T-cell (primary cell): Measurements from ENCODE around the gene CRB3. TPM values are rescaled to one million over a fixed set of nuclear protein-coding genes. Genes with fewer than 3 reads are reported as not detected.

Experiments
- ATAC-seq, 4 experiments: fragments of 200-7000 bp in 3 of 4; fragments of 150-1000 bp in 1 of 4; cut with Tn5 transposase; replicated peaks in 1 of 4; 1 replicate in 3 of 4; 2 replicates in 1 of 4; pipeline ENCODE4 v1.10.0; 2021; ENCODE audit warnings: moderate library complexity in 3 of 4, mild to moderate bottlenecking in 2 of 4, moderate number of reproducible peaks in 1 of 4
- CTCF ChIA-PET, 2 donors: fragments of 300-600 bp; sonication (Branson Sonifier 250); formaldehyde crosslinking; loops; one replicate each; lab custom pipeline; 2022; ENCODE audit warnings: antibody characterized with exemption in 2 of 2; lab: Charles Lee
- POLR2A ChIA-PET, 2 donors: fragments of 300-600 bp; sonication (Branson Sonifier 250); formaldehyde crosslinking; loops; one replicate each; lab custom pipeline; 2022; ENCODE audit warnings: antibody characterized with exemption in 2 of 2; lab: Charles Lee
- DNase-seq, 35 experiments: peaks; one replicate each; pipeline versions ENCODE4 v3.0.0 to v3.0.0-alpha.2; 2013 to 2023
- H3K27ac ChIP-seq: one replicate; pipeline ENCODE4 v1.5.1; 2013; ENCODE audit warnings: low read length
- H3K27me3 ChIP-seq, 2 experiments: replicated peaks in 1 of 2; 1 replicate in 1 of 2; 2 replicates in 1 of 2; pipeline versions ENCODE4 v1.6.1 to v1.7.0; 2013; ENCODE audit warnings: low read length in 1 of 2, mixed read lengths in 1 of 2; ENCODE audit not compliant: control insufficient read depth in 2 of 2, insufficient read depth in 2 of 2; ENCODE audit errors: extremely low read depth in 1 of 2
- H3K36me3 ChIP-seq, 2 donors: 1 replicate in 1 of 2; 2 replicates in 1 of 2; pipeline versions ENCODE4 v1.6.1 to v1.7.0; 2013; ENCODE audit warnings: low read length in 1 of 2; ENCODE audit not compliant: control insufficient read depth in 2 of 2, insufficient read depth in 1 of 2; ENCODE audit errors: extremely low read depth in 1 of 2
- H3K4me1 ChIP-seq, 2 experiments: 1 replicate in 1 of 2; 2 replicates in 1 of 2; pipeline versions ENCODE4 v1.6.1 to v1.7.0; 2013; ENCODE audit warnings: low read length in 2 of 2, mixed read lengths in 1 of 2; ENCODE audit not compliant: insufficient read depth in 2 of 2, control insufficient read depth in 1 of 2; ENCODE audit errors: extremely low read depth in 1 of 2
- H3K4me3 ChIP-seq, 2 donors: 1 replicate in 1 of 2; 2 replicates in 1 of 2; pipeline versions ENCODE4 v1.5.1 to v1.7.0; 2013; ENCODE audit warnings: mild to moderate bottlenecking in 2 of 2, low read length in 1 of 2, moderate library complexity in 1 of 2; ENCODE audit not compliant: control insufficient read depth in 1 of 2; ENCODE audit errors: extremely low read depth in 1 of 2
- H3K9me3 ChIP-seq: 2 replicates; pipeline ENCODE4 v1.7.0; 2013
- H3K27ac Mint-ChIP-seq, 2 donors: one replicate each; pipeline ENCODE4 v1.8.0; 2020 to 2021; ENCODE audit warnings: mild to moderate bottlenecking in 2 of 2, mixed read lengths in 2 of 2
- H3K27me3 Mint-ChIP-seq, 2 donors: one replicate each; pipeline ENCODE4 v1.8.0; 2021 to 2022; ENCODE audit warnings: mixed read lengths in 2 of 2
- H3K36me3 Mint-ChIP-seq: one replicate; pipeline ENCODE4 v1.8.0; 2021; ENCODE audit warnings: mixed read lengths
- H3K4me1 Mint-ChIP-seq, 3 donors: one replicate each; pipeline ENCODE4 v1.8.0; 2020 to 2022; ENCODE audit warnings: mixed read lengths in 3 of 3, mild to moderate bottlenecking in 1 of 3
- H3K4me3 Mint-ChIP-seq, 3 donors: one replicate each; pipeline ENCODE4 v1.8.0; 2020 to 2022; ENCODE audit warnings: mild to moderate bottlenecking in 3 of 3, mixed read lengths in 3 of 3, moderate library complexity in 3 of 3
- H3K9me3 Mint-ChIP-seq, 3 donors: one replicate each; pipeline ENCODE4 v1.8.0; 2020 to 2022; ENCODE audit warnings: mixed read lengths in 3 of 3
- WGBS: methylation state at CpG from one replicate; pipeline ENCODE4 v1.1.5; 2013; ENCODE audit warnings: missing lambda C conversion rate; ENCODE audit not compliant: insufficient coverage; 5-methylcytosine and 5-hydroxymethylcytosine counted together
- total RNA-seq, 35 experiments: library from RNA in 6 of 35; stranded (reverse) in 6 of 35; fragments of 120-200 nt in 1 of 35; gene quantifications; one replicate each; pipeline versions ENCODE4 v1.2.1 to v1.2.4 and lab custom pipeline; 2013 to 2026

CRB3 gene
- total RNA-seq, 5 donors from 2014 or later (not counting 1 experiment from before 2014, with no cell fraction given), result 5.7 to 6.5 (median 5.9) TPM

GRCh38 chr19:6446452-6446851 lies 17.6 kb upstream of the CRB3 start:
- Mint-ChIP-seq H3K9me3 (no peaks in the 10 kb centered on the region), H3K36me3 (peaks cover 18% of the 10 kb centered on the region), H3K4me3 (no peak overlapping the region), H3K4me1 (no peaks in the 10 kb centered on the region), H3K27me3 (no peaks in the 10 kb centered on the region), H3K27ac (no peak overlapping the region)
- WGBS, result 90% methylated on average over 3 of the region's 3 CpGs
- Histone ChIP-seq H3K4me3 (no peak overlapping the region), H3K36me3 (peaks cover 0 to 2% of the 10 kb centered on the region in 2 donors), H3K9me3 (no peaks in the 10 kb centered on the region), H3K27me3 (no peaks in the 10 kb centered on the region), H3K4me1 (no peaks in the 10 kb centered on the region), H3K27ac (no peak overlapping the region)
- no peak for DNase-seq
- ATAC-seq, result no peak
- CTCF ChIA-PET, result no interaction called here
- POLR2A ChIA-PET, result no interaction called here

- ChIA-PET POLR2A (interaction anchor here in 1 of 2 donors (0.6 kb wide), 1 partner anchor 195 kb away, joined by 6 read pairs; no protein-coding TSS in a partner anchor), CTCF (interaction anchor here in 1 of 2 donors (0.6 kb wide), 1 partner anchor 70 kb away, joined by 3 read pairs; no protein-coding TSS in a partner anchor)
- H3K27me3 Mint-ChIP-seq, result no peaks in the 10 kb centered on the region
- peaks cover 0 to 4% of the 10 kb centered on the region in 2 donors for H3K36me3 ChIP-seq
- H3K9me3 ChIP-seq, result no peaks in the 10 kb centered on the region
- no peak overlapping the region for H3K4me3 ChIP-seq
- no peaks in the 10 kb centered on the region for H3K9me3 Mint-ChIP-seq
- no peaks in the 10 kb centered on the region for H3K4me1 ChIP-seq
- no peak for DNase-seq
- H3K4me1 Mint-ChIP-seq, result no peaks in the 10 kb centered on the region
- no peak overlapping the region for H3K27ac ChIP-seq
- no peak overlapping the region for H3K4me3 Mint-ChIP-seq
- 100% methylated on average over 1 of the region's 3 CpGs for WGBS
- no peaks in the 10 kb centered on the region for H3K27me3 ChIP-seq
- H3K27ac Mint-ChIP-seq, result no peak overlapping the region
- ATAC-seq, result no peak
- H3K36me3 Mint-ChIP-seq, result peaks cover 22% of the 10 kb centered on the region
Measured at GRCh38 chr19:6448045-6448444, 16.0 kb upstream of the CRB3 start.

DNA sequence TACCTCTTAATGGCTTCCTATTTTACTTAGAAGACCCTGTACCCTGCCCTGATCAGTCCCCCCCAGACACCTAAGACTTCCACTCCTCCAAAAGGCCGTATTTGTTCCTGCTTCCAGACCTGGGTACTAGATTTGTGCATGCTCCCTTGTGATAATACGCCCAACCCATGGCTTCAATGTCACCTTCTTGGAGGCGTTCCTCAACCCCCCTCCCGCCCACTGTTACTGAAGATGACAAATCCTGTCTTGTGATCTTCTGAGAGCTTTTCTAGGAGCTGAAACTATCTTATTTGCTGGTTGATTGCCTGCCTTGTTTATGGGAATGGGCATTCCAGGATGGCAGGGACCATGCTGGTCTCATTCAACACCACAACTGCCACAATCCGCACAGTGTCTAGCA lies 13.9 kb upstream of the CRB3 start:
- ChIA-PET CTCF (no interaction called here), POLR2A (no interaction called here)
- peaks cover 2 to 10% (median 9%) of the 10 kb centered on the region in 3 donors for H3K9me3 Mint-ChIP-seq
- H3K4me3 ChIP-seq, result no peak overlapping the region
- no peaks in the 10 kb centered on the region for H3K4me1 Mint-ChIP-seq
- peaks cover 41% of the 10 kb centered on the region for H3K36me3 Mint-ChIP-seq
- H3K27me3 ChIP-seq, result no peaks in the 10 kb centered on the region
- DNase-seq (no peak), ATAC-seq (no peak)
- no peak overlapping the region for H3K27ac Mint-ChIP-seq
- H3K4me1 ChIP-seq, result no peaks in the 10 kb centered on the region
- WGBS, result 90% methylated on average over 2 of the region's 5 CpGs
- H3K27me3 Mint-ChIP-seq, result no peaks in the 10 kb centered on the region
- H3K27ac ChIP-seq, result no peak overlapping the region
- H3K4me3 Mint-ChIP-seq, result no peak overlapping the region
- H3K9me3 ChIP-seq, result no peaks in the 10 kb centered on the region
- H3K36me3 ChIP-seq, result peaks cover 10% of the 10 kb centered on the region in 2 donors

DNA sequence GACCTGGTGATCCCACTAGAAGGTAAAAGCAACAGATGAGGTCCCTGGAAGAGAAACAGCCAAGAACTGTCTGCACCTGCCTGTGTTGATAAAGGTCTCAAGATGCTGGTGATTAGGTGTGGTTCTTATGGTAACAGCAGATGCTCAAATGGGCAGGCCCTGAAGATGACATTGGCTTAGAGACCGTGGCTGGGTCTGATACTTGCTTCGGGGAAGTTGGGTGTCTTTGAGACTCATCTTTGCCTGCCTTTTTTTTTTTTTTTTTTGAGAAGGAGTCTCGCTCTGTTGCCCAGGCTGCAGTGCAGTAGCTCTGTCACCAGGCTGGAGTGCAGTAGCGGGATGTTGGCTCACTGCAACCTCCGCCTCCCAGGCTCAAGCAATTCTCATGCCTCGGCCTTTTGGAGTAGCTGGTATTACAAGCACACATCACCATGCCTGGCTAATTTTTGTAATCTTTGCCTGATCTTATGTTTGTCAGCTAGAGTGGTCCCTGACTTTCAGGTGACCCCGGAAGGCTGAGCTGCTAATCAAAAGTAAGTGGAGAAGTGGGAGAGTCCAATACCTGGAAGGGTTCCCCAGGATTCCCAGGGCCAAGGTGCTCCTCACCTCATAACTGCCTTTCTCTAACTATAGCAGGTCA lies 12.4 kb upstream of the CRB3 start:
- DNase-seq (no peak), ATAC-seq (no peak)
- no peak overlapping the region for H3K4me3 Mint-ChIP-seq
- H3K36me3 Mint-ChIP-seq, result peaks cover 41% of the 10 kb centered on the region
- 97% methylated on average over 4 of the region's 7 CpGs for WGBS
- H3K4me1 Mint-ChIP-seq, result no peaks in the 10 kb centered on the region
- H3K4me1 ChIP-seq, result no peaks in the 10 kb centered on the region
- peaks cover 12 to 14% of the 10 kb centered on the region in 2 donors for H3K36me3 ChIP-seq
- ChIA-PET POLR2A (no interaction called here), CTCF (interaction anchor here in 1 of 2 donors (0.7 kb wide), 1 partner anchor 30 kb away, joined by 3 read pairs; the partner anchor contains the start of gene DENND1C)
- no peak overlapping the region for H3K27ac ChIP-seq
- no peaks in the 10 kb centered on the region for H3K9me3 ChIP-seq
- H3K9me3 Mint-ChIP-seq, result peaks cover 5 to 13% (median 9%) of the 10 kb centered on the region in 3 donors
- no peak overlapping the region for H3K4me3 ChIP-seq
- no peaks in the 10 kb centered on the region for H3K27me3 Mint-ChIP-seq
- no peaks in the 10 kb centered on the region for H3K27me3 ChIP-seq
- H3K27ac Mint-ChIP-seq, result no peak overlapping the region

GRCh38 chr19:6452223-6452614 lies 11.9 kb upstream of the CRB3 start:
- Mint-ChIP-seq H3K9me3 (peaks cover 5 to 13% (median 9%) of the 10 kb centered on the region in 3 donors), H3K4me1 (no peaks in the 10 kb centered on the region), H3K36me3 (peaks cover 39% of the 10 kb centered on the region), H3K27ac (no peak overlapping the region), H3K27me3 (no peaks in the 10 kb centered on the region), H3K4me3 (no peak overlapping the region)
- no peak overlapping the region for H3K4me3 ChIP-seq
- H3K27me3 ChIP-seq, result no peaks in the 10 kb centered on the region
- H3K27ac ChIP-seq, result no peak overlapping the region
- 96% methylated on average over 19 of the region's 19 CpGs for WGBS
- ChIA-PET CTCF (interaction anchor here in 1 of 2 donors (0.7 kb wide), 1 partner anchor 29 kb away, joined by 3 read pairs; the partner anchor contains the start of gene DENND1C), POLR2A (no interaction called here)
- H3K36me3 ChIP-seq, result peaks cover 12 to 14% of the 10 kb centered on the region in 2 donors
- no peak for ATAC-seq
- DNase-seq, result no peak
- no peaks in the 10 kb centered on the region for H3K9me3 ChIP-seq
- no peaks in the 10 kb centered on the region for H3K4me1 ChIP-seq

DNA sequence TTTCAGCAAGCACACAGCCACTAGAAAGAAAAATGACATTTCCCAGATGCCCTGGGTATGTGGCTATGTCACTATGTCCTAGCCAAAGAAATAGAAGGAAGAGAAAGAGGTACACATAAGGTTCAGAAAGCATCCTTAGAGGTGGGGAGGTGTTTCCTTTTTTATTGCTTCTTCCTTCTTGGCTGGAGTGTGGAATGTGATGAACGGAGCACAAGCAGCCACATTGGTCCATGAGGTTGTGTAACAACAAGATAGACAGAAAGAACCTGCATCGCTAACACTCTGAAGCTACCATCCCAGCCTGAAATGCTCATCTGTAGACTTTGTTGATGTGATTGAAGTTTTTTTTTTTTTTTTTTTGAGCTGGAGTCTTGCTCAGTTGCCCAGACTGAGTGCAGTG lies 11.2 kb upstream of the CRB3 start:
- ATAC-seq, result no peak
- ChIA-PET CTCF (interaction anchor here (0.6 to 0.7 kb wide), 3 partner anchors 61 to 230 kb away, joined by 3 to 7 read pairs (median 6); no protein-coding TSS in a partner anchor), POLR2A (interaction anchor here in 1 of 2 donors (0.6 kb wide), 1 partner anchor 1347 kb away, joined by 3 read pairs; no protein-coding TSS in a partner anchor)
- Histone ChIP-seq H3K9me3 (no peaks in the 10 kb centered on the region), H3K4me1 (no peaks in the 10 kb centered on the region), H3K27me3 (no peaks in the 10 kb centered on the region), H3K4me3 (no peak overlapping the region), H3K27ac (no peak overlapping the region), H3K36me3 (peaks cover 12 to 14% of the 10 kb centered on the region in 2 donors)
- WGBS, result no CpG with 5 or more reads among the region's 2 CpGs
- Mint-ChIP-seq H3K27me3 (no peaks in the 10 kb centered on the region), H3K4me3 (no peak overlapping the region), H3K36me3 (peaks cover 39% of the 10 kb centered on the region), H3K27ac (peak overlapping the region in 1 of 2 donors; percentile 11), H3K9me3 (peaks cover 5 to 13% (median 9%) of the 10 kb centered on the region in 3 donors), H3K4me1 (no peaks in the 10 kb centered on the region)
- no peak for DNase-seq
